Esophagus muscularis mucosa (tissue), 4 donors: ENCODE results near the gene RSRP1. TPM values are rescaled to one million over a fixed set of nuclear protein-coding genes. Genes with fewer than 3 reads are reported as not detected.

ENCODE experiments used
- DNase-seq: peaks from one replicate; pipeline ENCODE4 v3.0.0-alpha.2; 2017; ENCODE audit errors: extremely low spot score
- H3K27ac ChIP-seq, 4 donors: fragments of 200-600 bp; sonication (generic); replicated peaks in 1 of 4; 1 replicate in 3 of 4; 2 replicates in 1 of 4; pipeline ENCODE4 v1.5.1; 2016 to 2019; ENCODE audit warnings: mild to moderate bottlenecking in 1 of 4
- H3K27me3 ChIP-seq, 4 donors: fragments of 200-600 bp; sonication (generic); one replicate each; pipeline versions ENCODE4 v1.5.1 to v1.6.0; 2016 to 2019
- H3K36me3 ChIP-seq, 4 donors: fragments of 200-600 bp; sonication (generic); one replicate each; pipeline ENCODE4 v1.5.1; 2016 to 2019
- H3K4me1 ChIP-seq, 4 donors: fragments of 200-600 bp; sonication (generic); one replicate each; pipeline ENCODE4 v1.5.1; 2016 to 2019
- H3K4me3 ChIP-seq, 4 donors: fragments of 200-600 bp; sonication (generic); 1 replicate in 2 of 4; 2 replicates in 2 of 4; pipeline ENCODE4 v1.5.1; 2016 to 2019; ENCODE audit warnings: mild to moderate bottlenecking in 4 of 4, moderate library complexity in 1 of 4
- H3K9me3 ChIP-seq, 4 donors: fragments of 200-600 bp; sonication (generic); 1 replicate in 3 of 4; 2 replicates in 1 of 4; pipeline ENCODE4 v1.5.1; 2016 to 2019
- EP300 ChIP-seq: sonication (generic); formaldehyde crosslinking; IDR thresholded peaks from one replicate; pipeline ENCODE4 v1.6.1; 2017; ENCODE audit warnings: antibody characterized with exemption
- POLR2A ChIP-seq: fragments of 450-650 bp; IDR thresholded peaks from one replicate; pipeline ENCODE4 v1.6.1; 2017; ENCODE audit warnings: antibody characterized with exemption, moderate library complexity, mild to moderate bottlenecking, low read depth
- POLR2AphosphoS5 ChIP-seq, 2 donors: sonication (generic); formaldehyde crosslinking; IDR thresholded peaks; one replicate each; pipeline ENCODE4 v1.6.1; 2017; ENCODE audit warnings: antibody characterized with exemption in 2 of 2
- WGBS: methylation state at CpG from one replicate; pipeline ENCODE4 v1.1.5; 2018; 5-methylcytosine and 5-hydroxymethylcytosine counted together
- intact Hi-C: fragments of 100-400 bp; cut with DNase I; formaldehyde crosslinking; loops from one replicate; pipeline ENCODE4 v1.15.1; 2023
- total RNA-seq, 4 donors: library from RNA; depleted of rRNA; stranded (reverse); fragments of >200 nt; gene quantifications; one replicate each; pipeline versions ENCODE4 v1.1.0 to v1.2.1, GENCODE V29; 2016
- TF ChIP-seq, protein P1 (sequence below), 3 experiments: fragments of 200-600 bp in 2 of 3; fragments of 450-650 bp in 1 of 3; sonication (generic) in 2 of 3; IDR thresholded peaks; one replicate each; pipeline ENCODE4 v1.5.1; 2017 to 2019; ENCODE audit warnings: antibody characterized with exemption in 3 of 3, mild to moderate bottlenecking in 2 of 3, moderate library complexity in 1 of 3

The RSRP1 gene
- total RNA-seq, 4 donors from 2014 or later = 33.7 to 75.2 (median 52.5) TPM

DNA sequence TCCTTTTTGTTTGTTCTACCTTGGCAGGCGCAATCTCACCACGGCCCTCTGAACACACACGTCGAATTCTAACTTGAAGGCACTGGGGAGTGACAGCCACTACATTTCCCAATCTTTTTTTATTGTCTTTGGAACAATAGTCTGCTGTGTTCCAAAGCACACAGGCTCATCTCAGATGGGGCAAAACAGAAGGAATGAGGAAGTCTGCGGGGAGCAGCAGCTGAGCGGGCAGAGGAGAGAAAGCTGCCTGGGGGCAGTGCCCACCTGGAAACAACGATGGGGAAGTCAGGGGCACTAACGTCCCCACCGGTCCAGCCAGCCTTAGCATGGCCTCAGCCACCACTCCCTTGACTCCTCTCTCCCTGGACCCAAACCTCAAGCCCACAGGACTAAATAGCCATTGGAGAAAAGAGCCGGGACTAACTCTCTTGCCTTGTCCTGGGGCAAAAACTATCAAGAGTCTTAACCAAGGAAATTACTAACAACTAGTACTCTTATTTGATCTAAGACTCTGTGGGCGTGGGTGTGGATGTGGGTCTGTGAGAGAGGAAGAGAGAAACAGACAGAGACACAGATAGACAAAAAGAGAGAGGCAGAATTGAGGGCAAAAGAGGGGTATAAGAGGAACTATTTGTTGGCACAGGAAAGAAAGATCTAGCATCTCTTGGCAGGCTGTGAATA, 49.1 kb downstream of the RSRP1 start:
- Histone ChIP-seq H3K4me1 (peaks cover 3 to 18% (median 13%) of the 10 kb centered on the region in 4 donors), H3K9me3 (no peaks in the 10 kb centered on the region), H3K36me3 (no peaks in the 10 kb centered on the region), H3K4me3 (peak overlapping the region in 1 of 4 donors; percentile 12), H3K27me3 (peaks cover 0 to 26% (median 0%) of the 10 kb centered on the region in 4 donors), H3K27ac (no peak overlapping the region)
- TF ChIP-seq POLR2A = no peak
- TF ChIP-seq, protein P1, sequence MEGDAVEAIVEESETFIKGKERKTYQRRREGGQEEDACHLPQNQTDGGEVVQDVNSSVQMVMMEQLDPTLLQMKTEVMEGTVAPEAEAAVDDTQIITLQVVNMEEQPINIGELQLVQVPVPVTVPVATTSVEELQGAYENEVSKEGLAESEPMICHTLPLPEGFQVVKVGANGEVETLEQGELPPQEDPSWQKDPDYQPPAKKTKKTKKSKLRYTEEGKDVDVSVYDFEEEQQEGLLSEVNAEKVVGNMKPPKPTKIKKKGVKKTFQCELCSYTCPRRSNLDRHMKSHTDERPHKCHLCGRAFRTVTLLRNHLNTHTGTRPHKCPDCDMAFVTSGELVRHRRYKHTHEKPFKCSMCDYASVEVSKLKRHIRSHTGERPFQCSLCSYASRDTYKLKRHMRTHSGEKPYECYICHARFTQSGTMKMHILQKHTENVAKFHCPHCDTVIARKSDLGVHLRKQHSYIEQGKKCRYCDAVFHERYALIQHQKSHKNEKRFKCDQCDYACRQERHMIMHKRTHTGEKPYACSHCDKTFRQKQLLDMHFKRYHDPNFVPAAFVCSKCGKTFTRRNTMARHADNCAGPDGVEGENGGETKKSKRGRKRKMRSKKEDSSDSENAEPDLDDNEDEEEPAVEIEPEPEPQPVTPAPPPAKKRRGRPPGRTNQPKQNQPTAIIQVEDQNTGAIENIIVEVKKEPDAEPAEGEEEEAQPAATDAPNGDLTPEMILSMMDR (IDR thresholded peaks at IDR 0.05) = no peak
- TF ChIP-seq POLR2AphosphoS5 (IDR thresholded peaks at IDR 0.05) = no peak
- TF ChIP-seq EP300 = no peak
- 59% methylated on average over 11 of the region's 11 CpGs for WGBS
- no peak for DNase-seq
- intact Hi-C loops = no loop called here

DNA sequence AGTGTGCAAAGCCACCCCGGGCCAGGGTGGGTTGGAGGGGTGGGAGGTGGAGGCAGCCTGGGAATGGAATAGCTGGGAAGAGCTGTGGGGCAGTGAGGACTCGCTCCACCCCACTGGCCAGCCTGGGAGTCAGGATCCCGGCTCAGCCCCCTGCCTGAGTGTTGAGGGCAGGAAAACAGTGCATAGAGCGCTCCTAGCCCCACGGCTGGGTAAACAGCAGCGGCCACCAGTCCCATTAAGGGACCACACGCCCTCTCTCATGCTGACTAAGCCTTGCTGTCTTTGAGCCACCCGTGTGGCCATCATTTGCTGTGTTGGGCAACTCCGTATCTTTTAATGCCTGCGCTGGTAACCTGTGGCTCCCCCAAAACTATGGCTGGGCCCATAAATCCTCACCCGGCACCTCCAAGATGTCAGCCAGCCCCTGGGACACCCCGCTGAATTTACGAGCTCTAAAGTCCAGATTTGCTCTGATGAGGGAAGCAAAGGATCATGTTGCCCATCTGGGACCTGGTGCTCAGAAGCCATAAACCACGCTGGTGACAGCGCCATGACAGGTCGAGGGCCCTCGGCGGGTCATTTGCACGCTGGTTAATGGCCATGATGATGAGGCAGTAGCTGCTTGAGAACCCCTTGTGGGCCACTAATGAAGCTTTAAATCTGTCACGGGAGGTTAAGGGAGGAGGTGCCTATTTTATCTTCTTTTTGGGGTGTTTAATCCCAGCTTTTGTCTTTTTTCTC, 49.8 kb downstream of the RSRP1 start:
- TF ChIP-seq EP300 = no peak
- no peak for TF ChIP-seq POLR2AphosphoS5 (IDR thresholded peaks at IDR 0.05)
- TF ChIP-seq, protein P1 (IDR thresholded peaks at IDR 0.05) = no peak
- no peak for TF ChIP-seq POLR2A
- H3K9me3 ChIP-seq = no peaks in the 10 kb centered on the region
- H3K27me3 ChIP-seq = peaks cover 0 to 32% (median 0%) of the 10 kb centered on the region in 4 donors
- intact Hi-C loops = no loop called here
- no peak overlapping the region for H3K4me3 ChIP-seq
- no peaks in the 10 kb centered on the region for H3K36me3 ChIP-seq
- H3K4me1 ChIP-seq = peaks cover 3 to 18% (median 13%) of the 10 kb centered on the region in 4 donors
- 83% methylated on average over 18 of the region's 20 CpGs for WGBS
- H3K27ac ChIP-seq = no peak overlapping the region
- DNase-seq = no peak

DNA sequence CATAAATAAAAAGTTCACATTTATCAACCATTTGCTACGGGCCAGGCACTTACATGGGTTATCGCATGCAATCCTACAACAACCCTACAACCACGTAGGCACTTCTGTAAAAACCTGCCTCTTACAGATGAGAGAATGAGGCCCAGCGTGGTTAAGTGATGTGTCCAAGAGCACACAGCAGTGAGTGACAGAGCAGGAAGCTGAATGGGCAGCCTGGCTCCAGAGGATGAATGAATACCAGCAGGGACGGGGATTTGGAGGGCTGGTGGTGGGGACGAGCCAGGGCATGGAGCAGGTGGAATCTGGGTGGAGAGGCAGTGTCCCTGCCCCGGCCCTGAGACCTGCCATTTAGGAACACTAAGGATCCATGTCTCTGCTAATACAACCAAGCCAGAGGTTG, 50.4 kb downstream of the RSRP1 start:
- intact Hi-C loops = no loop called here
- peaks cover 3 to 18% (median 13%) of the 10 kb centered on the region in 4 donors for H3K4me1 ChIP-seq
- H3K36me3 ChIP-seq = no peaks in the 10 kb centered on the region
- no peak overlapping the region for H3K27ac ChIP-seq
- H3K27me3 ChIP-seq = peaks cover 0 to 32% (median 0%) of the 10 kb centered on the region in 4 donors
- no peaks in the 10 kb centered on the region for H3K9me3 ChIP-seq
- H3K4me3 ChIP-seq = no peak overlapping the region
- WGBS = 87% methylated on average over 6 of the region's 7 CpGs
- no peak for TF ChIP-seq POLR2A
- TF ChIP-seq POLR2AphosphoS5 (IDR thresholded peaks at IDR 0.05) = no peak
- no peak for DNase-seq

DNA sequence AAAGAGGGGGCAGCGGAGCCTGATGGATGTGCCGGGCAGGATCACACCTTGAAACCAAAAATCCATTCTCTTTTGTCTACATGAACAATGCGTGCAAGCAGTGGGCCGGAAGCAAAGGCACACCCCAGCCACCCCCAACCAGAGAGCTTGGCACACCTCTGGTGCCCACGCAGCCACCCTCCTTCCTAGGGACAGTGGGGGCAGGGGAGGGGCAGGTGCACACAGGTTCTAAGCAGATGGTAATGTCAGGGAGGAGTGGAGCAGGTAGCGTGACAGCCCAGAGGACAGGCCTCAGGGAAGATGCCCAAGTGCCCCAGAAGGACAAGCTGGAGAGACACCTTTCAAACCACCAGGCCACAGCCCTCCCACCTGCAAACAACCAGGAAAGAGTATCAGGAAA, 51.4 kb downstream of the RSRP1 start:
- Histone ChIP-seq H3K27ac (no peak overlapping the region), H3K4me1 (peaks cover 3 to 18% (median 13%) of the 10 kb centered on the region in 4 donors), H3K27me3 (peaks cover 0 to 32% (median 0%) of the 10 kb centered on the region in 4 donors), H3K9me3 (no peaks in the 10 kb centered on the region), H3K36me3 (no peaks in the 10 kb centered on the region), H3K4me3 (no peak overlapping the region)
- TF ChIP-seq POLR2AphosphoS5 (IDR thresholded peaks at IDR 0.05) (no peak), POLR2A (no peak)
- TF ChIP-seq, protein P1 (IDR thresholded peaks at IDR 0.05) = no peak
- intact Hi-C loops = no loop called here
- no peak for DNase-seq
- 92% methylated on average over 6 of the region's 6 CpGs for WGBS

DNA sequence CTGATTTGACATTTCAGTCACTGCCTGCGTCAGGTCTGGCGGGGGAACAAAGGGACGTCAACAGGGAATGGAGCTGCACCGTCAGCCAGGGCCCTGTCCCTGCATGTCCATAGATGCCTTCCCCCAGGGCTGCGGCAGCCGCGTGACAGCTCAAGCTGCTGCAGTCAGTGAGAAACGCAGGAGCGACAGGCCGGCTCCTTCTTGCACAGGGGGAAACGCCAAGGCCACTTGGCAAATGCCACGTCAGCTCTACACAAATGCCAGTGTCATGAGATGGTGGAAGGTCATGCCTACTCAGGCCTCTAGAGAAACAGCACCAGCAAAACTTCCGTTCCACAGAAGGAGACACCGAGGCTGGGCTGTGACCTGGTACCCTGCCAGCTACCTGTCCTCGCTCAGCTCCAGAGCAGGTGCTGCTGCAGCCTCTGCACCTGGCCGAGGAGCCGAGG, 52.7 kb downstream of the RSRP1 start:
- H3K36me3 ChIP-seq = no peaks in the 10 kb centered on the region
- WGBS = 82% methylated on average over 16 of the region's 17 CpGs
- H3K27me3 ChIP-seq = peaks cover 0 to 32% (median 0%) of the 10 kb centered on the region in 4 donors
- intact Hi-C loops = no loop called here
- TF ChIP-seq POLR2A (no peak), POLR2AphosphoS5 (IDR thresholded peaks at IDR 0.05) (no peak), EP300 (no peak)
- TF ChIP-seq, protein P1 (IDR thresholded peaks at IDR 0.05) = no peak
- no peak overlapping the region for H3K4me3 ChIP-seq
- no peak for DNase-seq
- peaks cover 3 to 18% (median 13%) of the 10 kb centered on the region in 4 donors for H3K4me1 ChIP-seq
- no peaks in the 10 kb centered on the region for H3K9me3 ChIP-seq
- no peak overlapping the region for H3K27ac ChIP-seq
